Tibial artery (tissue), 4 donors: ENCODE data around the gene ADAT3.
A peak's percentile ranks its signal among the peaks of the same experiment; 100 is the strongest.

ENCODE experiments used
- DNase-seq, 2 donors: peaks; one replicate each; pipeline ENCODE4 v3.0.0-alpha.2; 2019
- H3K27ac ChIP-seq, 2 donors: fragments of 200-600 bp; sonication (generic) in 1 of 2; 1 replicate in 1 of 2; 2 replicates in 1 of 2; pipeline ENCODE4 v1.5.1; 2018 to 2019; ENCODE audit warnings: mild to moderate bottlenecking in 1 of 2
- H3K27me3 ChIP-seq, 2 donors: fragments of 200-600 bp; sonication (generic) in 1 of 2; one replicate each; pipeline versions ENCODE4 v1.5.1 to v1.6.0; 2016 to 2019
- H3K36me3 ChIP-seq, 3 donors: fragments of 200-600 bp; sonication (generic) in 2 of 3; one replicate each; pipeline ENCODE4 v1.5.1; 2016 to 2019; ENCODE audit warnings: mild to moderate bottlenecking in 2 of 3
- H3K4me1 ChIP-seq, 4 donors: fragments of 200-600 bp; sonication (generic) in 2 of 4; 1 replicate in 3 of 4; 2 replicates in 1 of 4; pipeline ENCODE4 v1.5.1; 2016 to 2019
- H3K4me3 ChIP-seq, 2 donors: fragments of 200-600 bp; sonication (generic) in 1 of 2; 1 replicate in 1 of 2; 2 replicates in 1 of 2; pipeline ENCODE4 v1.5.1; 2018 to 2019; ENCODE audit warnings: mild to moderate bottlenecking in 2 of 2
- H3K9me3 ChIP-seq, 3 donors: fragments of 200-600 bp; sonication (generic) in 1 of 3; one replicate each; pipeline ENCODE4 v1.5.1; 2016 to 2019
- CTCF ChIP-seq, 2 experiments: fragments of 200-600 bp in 1 of 2; fragments of 450-650 bp in 1 of 2; IDR thresholded peaks; one replicate each; pipeline ENCODE4 v1.5.1; 2017 to 2019; ENCODE audit warnings: antibody characterized with exemption in 2 of 2, mild to moderate bottlenecking in 1 of 2, moderate library complexity in 1 of 2
- intact Hi-C: fragments of 100-400 bp; cut with DNase I; formaldehyde crosslinking; loops from one replicate; pipeline ENCODE4 v1.15.0; 2023; ENCODE audit warnings: low total_unique reads

Gene ADAT3

GRCh38 chr19:1862068-1862423 lies 43.2 kb upstream of the ADAT3 start:
- no peak for DNase-seq
- Histone ChIP-seq H3K9me3 (no peaks in the 10 kb centered on the region), H3K4me3 (peak overlapping the region; percentile 63 to 71), H3K27ac (peak overlapping the region in 1 of 2 donors; percentile 10), H3K4me1 (peaks cover 0 to 59% (median 47%) of the 10 kb centered on the region in 4 donors), H3K36me3 (no peaks in the 10 kb centered on the region), H3K27me3 (no peaks in the 10 kb centered on the region)
- intact Hi-C loops, result no loop called here
- TF ChIP-seq CTCF (IDR thresholded peaks at IDR 0.05), result no peak

- no peak for TF ChIP-seq CTCF (IDR thresholded peaks at IDR 0.05)
- H3K27ac ChIP-seq, result peak overlapping the region in 1 of 2 donors; percentile 10
- no peaks in the 10 kb centered on the region for H3K9me3 ChIP-seq
- intact Hi-C loops, result no loop called here
- H3K27me3 ChIP-seq, result no peaks in the 10 kb centered on the region
- peak overlapping the region; percentile 63 to 71 for H3K4me3 ChIP-seq
- peaks cover 0 to 52% (median 41%) of the 10 kb centered on the region in 4 donors for H3K4me1 ChIP-seq
- H3K36me3 ChIP-seq, result no peaks in the 10 kb centered on the region
- no peak for DNase-seq
These were observed 42.5 kb upstream of the ADAT3 start for GRCh38 chr19:1862424-1863327.

GRCh38 chr19:1863328-1863637 lies 41.9 kb upstream of the ADAT3 start, which contains the start of gene KLF16:
TSS of gene KLF16 (minus strand) at chr19:1863579. CDS start at chr19:1863497, 82 bp downstream.
- H3K9me3 ChIP-seq, result no peaks in the 10 kb centered on the region
- TF ChIP-seq CTCF (IDR thresholded peaks at IDR 0.05), result no peak
- H3K27ac ChIP-seq, result peak within 1 kb of the TSS; percentile 78 to 81
- no peaks in the 10 kb centered on the region for H3K27me3 ChIP-seq
- DNase-seq, result no peak
- H3K36me3 ChIP-seq, result no peaks in the 10 kb centered on the region
- peaks cover 0 to 46% (median 35%) of the 10 kb centered on the region in 4 donors for H3K4me1 ChIP-seq
- peak within 1 kb of the TSS; percentile 63 to 71 for H3K4me3 ChIP-seq
- intact Hi-C loops, result no loop called here

- H3K9me3 ChIP-seq, result no peaks in the 10 kb centered on the region
- H3K4me1 ChIP-seq, result peaks cover 0 to 45% (median 35%) of the 10 kb centered on the region in 4 donors
- no peaks in the 10 kb centered on the region for H3K27me3 ChIP-seq
These were observed 41.3 kb upstream of the ADAT3 start for GRCh38 chr19:1863638-1864479.

More at GRCh38 chr19:1863638-1864479, 41.3 kb upstream of the ADAT3 start:
- intact Hi-C loops, result no loop called here
- H3K27ac ChIP-seq, result peak overlapping the region; percentile 78 to 81
- H3K4me3 ChIP-seq, result peak overlapping the region; percentile 63 to 71
- DNase-seq, result peak; percentile 86 to 93
- TF ChIP-seq CTCF (IDR thresholded peaks at IDR 0.05), result no peak
- no peaks in the 10 kb centered on the region for H3K36me3 ChIP-seq
